ENCODE results near the gene CLEC5A. TPM values are rescaled to one million over a fixed set of nuclear protein-coding genes. Genes with fewer than 3 reads are reported as not detected.
"Not testable (repeated sequence)": the region's sequence is repeated elsewhere in the genome, so short reads cannot be mapped to it uniquely, and the experiment has no call there.

The CLEC5A gene
- total RNA-seq: 1.6 TPM
- long read RNA-seq: 0 reads

DNA sequence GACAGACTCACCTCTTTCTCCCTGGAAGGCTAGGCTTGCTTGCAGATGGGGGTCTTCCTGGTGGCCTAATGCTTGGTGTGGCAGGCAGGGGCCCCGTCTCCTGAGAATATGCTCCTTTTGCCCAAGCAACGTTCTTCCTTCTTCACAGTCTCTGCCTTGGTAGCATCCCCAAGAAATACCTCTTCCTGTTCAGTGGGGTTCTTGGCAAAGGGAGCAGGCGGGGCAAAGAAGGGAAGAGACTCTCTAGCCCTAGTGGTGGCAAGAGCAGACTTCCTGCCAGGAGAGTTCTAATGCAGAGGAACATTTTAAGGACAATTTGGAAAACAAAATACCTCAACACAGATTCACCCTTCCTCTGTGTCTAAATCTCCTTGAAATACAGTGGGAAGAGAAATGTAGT is at the start of gene CLEC5A:
Gene CLEC5A (minus strand): TSS at position 179 of the 400 bp plus-strand sequence. CDS start 682 bp downstream, outside the sequence.
- intact Hi-C loops (cut with DNase I): no loop called here

GRCh38 chr7:141993354-141993753 is 46.6 kb upstream of the CLEC5A start:
- DNase-seq (ENCODE audit: low spot score): no peak

More for the DNA sequence above, at the start of gene CLEC5A:
- no peak for DNase-seq (ENCODE audit: low spot score)

GRCh38 chr7:141992688-141993087 is 45.9 kb upstream of the CLEC5A start:
- no peak for DNase-seq (ENCODE audit: low spot score)
- intact Hi-C loops (cut with DNase I): no loop called here

More at GRCh38 chr7:141993354-141993753, 46.6 kb upstream of the CLEC5A start:
- intact Hi-C loops (cut with DNase I): no loop called here

GRCh38 chr7:141992156-141992555 is 45.4 kb upstream of the CLEC5A start:
- no peak for DNase-seq (ENCODE audit: low spot score)
- intact Hi-C loops (cut with DNase I): no loop called here

DNA sequence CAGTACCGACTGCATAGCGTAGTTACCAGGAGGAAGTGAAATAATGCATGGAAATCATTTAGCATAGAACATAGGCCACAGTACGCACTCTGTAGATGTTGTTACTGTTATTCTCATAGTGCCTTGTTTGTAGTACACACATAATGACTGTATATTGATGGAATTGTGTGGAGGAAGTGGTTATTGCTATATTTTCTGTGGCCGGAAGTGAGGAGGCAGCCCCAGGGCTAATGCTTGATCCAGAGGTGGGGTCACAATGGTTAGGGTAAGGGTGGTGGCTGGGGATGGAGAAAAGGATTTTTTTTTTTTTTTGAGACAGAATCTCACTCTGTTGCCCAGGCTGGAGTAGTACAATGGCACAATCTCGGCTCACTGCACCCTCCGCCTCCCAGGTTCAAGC is 44.4 kb upstream of the CLEC5A start:
- DNase-seq (ENCODE audit: low spot score): no peak
- intact Hi-C loops (cut with DNase I): no loop called here

DNA sequence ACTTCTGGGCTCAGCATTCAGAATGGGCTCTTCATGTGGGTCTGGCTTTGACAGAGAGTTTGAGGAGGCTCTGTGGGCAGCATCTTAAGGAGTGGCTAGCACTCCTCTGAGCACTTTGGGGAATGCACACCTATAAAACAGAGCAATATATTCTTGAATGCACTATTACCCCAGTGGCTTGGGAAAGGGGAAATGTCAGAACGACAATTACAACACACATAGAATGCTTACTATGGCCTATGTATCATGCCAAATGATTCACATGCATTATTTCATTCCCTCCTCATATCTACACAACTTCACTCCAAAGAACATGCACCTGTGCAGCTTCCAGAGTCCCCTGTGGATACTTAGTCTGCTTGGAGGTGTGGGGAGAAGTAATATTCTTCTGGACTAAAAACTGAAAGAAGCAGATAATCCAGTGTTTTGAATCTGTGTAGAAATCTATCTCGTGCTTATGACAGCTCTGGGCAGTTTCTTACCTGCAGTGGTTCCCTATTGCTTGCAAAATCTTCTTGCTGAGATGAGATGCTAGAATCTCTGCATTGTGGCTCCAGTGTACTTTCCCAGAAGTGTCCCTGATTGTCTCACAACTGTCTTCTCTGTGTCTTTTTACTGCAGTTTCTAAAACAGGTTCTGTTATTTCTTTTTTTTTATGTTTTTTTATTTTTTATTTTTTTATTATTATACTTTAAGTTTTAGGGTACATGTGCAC is 43.4 kb upstream of the CLEC5A start:
- DNase-seq (ENCODE audit: low spot score): no peak
- intact Hi-C loops (cut with DNase I): no loop called here

- intact Hi-C loops (cut with DNase I); DNase-seq (ENCODE audit: low spot score): not testable (repeated sequence)
Observed at GRCh38 chr7:141987803-141988202, 41.0 kb upstream of the CLEC5A start.

DNA sequence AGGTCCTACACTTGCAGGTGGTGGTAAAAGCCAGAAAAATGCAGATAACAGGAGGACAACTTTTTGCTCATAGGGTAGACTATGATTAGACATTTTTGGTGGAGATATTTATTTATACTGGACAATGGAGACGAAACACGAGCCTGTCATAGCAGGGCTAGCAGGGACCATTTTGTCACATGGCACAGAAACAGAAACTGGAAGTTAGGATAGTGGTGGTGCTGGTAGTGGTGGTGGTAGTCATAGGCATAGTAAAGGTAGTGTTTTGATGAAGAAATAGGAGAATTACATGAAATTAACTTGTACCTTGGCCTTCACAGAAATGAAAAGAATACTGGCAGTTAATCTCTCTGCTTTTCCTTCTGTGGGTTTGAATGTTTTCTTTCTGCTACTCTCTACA is 40.1 kb upstream of the CLEC5A start:
- intact Hi-C loops (cut with DNase I): no loop called here

GRCh38 chr7:141985926-141986325 is 39.2 kb upstream of the CLEC5A start:
- intact Hi-C loops (cut with DNase I); DNase-seq (ENCODE audit: low spot score): not testable (repeated sequence)

More for the DNA sequence above, 40.1 kb upstream of the CLEC5A start:
- no peak for DNase-seq (ENCODE audit: low spot score)

- intact Hi-C loops (cut with DNase I): no loop called here
- DNase-seq (ENCODE audit: low spot score): no peak
Observed at GRCh38 chr7:141979568-141979967, 32.8 kb upstream of the CLEC5A start.

DNA sequence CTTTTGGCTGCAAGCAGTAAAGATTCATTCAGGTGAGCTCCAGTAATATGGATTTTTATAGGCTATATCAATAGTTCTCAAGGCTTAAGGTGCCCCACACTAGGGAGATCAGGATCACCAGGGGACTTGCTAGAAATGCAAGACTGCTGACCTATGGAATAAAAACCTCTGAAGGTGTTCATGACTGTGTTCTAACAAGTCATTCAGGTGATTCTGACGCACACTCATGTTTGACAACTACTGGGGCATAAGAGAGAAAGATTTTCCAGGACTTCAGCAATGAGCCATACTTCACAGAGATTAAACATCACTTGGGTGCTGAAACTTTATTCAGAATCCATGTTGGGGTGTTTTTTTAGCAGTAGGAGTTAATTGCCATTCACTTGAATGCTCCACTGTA is 31.6 kb upstream of the CLEC5A start:
- no peak for DNase-seq (ENCODE audit: low spot score)
- intact Hi-C loops (cut with DNase I): no loop called here

- intact Hi-C loops (cut with DNase I): no loop called here
- no peak for DNase-seq (ENCODE audit: low spot score)
Observed at GRCh38 chr7:141976524-141977245, 29.9 kb upstream of the CLEC5A start.

- DNase-seq (ENCODE audit: low spot score): peak; percentile 87
- intact Hi-C loops (cut with DNase I): loop anchor here (2.0 kb wide), 1 partner anchor 213 kb away; no protein-coding TSS in a partner anchor
Observed at GRCh38 chr7:141975806-141976523, 29.2 kb upstream of the CLEC5A start.

DNA sequence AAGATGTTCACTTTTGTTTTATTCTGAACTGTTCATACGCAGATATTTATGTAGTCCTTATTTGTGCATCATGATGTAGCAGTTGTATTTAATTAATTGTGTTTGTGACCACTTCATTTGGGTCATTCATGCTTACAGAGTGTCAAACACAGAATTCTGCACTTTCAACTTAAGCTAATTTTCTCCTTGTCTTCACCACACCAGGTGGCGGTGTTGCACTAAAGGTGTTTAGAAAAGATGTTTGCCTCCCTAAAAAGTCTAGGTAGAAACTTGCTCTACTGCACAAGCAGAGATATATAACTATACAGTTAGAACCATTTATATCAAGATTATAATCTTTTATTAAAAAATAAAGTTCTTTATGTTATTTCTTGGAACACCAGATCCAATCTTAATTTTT is 28.1 kb upstream of the CLEC5A start:
- intact Hi-C loops (cut with DNase I): loop anchor here (2.0 kb wide), 1 partner anchor 214 kb away; no protein-coding TSS in a partner anchor
- no peak for DNase-seq (ENCODE audit: low spot score)

- intact Hi-C loops (cut with DNase I): loop anchor here (2.0 kb wide), 1 partner anchor 215 kb away; no protein-coding TSS in a partner anchor
Observed at GRCh38 chr7:141973673-141974072, 26.9 kb upstream of the CLEC5A start, which contains the start of gene TAS2R38. TAS2R38 (minus strand) TSS chr7:141973773; CDS start chr7:141973689, 84 bp downstream.

DNA sequence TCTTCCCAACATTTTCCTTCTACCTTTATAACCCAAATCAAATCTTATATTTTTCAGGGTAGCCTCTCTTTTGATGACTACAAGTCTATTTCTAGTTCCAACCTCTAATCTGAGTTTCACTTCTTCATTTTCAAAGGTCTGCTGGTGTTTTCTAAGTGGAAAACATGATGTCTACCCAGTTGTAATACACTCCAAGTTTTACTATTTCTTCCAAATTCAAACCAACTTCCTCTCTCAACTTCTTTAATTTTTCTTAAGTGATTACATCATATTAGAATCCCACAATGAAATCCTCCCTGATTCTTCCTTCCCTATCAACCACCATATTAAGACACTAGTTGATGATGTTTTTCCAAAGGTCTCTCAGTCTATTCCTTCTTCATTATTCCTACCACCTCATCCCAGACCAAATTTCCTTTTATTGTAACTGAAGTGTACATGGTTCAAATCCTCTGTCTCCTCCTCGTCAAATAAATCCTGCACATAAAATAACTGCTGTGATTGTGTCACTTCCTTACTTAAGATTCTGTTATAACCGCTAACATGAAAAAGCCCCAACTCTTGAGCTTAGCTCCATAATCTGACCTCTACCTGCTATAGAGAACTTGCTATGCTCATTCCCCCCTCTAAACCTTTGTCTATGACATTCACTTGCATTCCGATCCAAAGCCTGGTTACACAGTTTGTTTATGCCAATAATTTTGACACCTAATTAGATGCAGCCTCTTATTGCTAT is 14.1 kb upstream of the CLEC5A start:
- intact Hi-C loops (cut with DNase I): no loop called here

More at GRCh38 chr7:141973673-141974072, 26.9 kb upstream of the CLEC5A start, which contains the start of gene TAS2R38:
- DNase-seq (ENCODE audit: low spot score): no peak

DNA sequence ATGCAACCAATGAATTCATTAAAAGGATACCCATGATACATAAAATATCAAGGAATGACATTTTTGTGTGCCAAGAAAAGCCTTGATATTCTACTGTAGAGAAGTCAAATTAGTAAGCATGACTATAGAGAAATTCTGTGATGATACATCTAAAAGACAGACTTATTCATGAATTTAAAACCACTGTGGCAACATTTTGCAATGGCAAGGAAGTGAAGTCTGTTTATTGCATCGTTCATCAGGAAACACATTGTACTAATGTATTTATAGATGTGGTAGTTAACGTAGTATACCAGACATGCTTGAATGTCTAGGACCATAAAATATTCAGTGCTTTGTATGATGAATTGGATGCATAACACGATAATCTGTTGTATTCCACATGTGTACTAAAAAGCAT is 9.3 kb upstream of the CLEC5A start:
- no peak for DNase-seq (ENCODE audit: low spot score)
- intact Hi-C loops (cut with DNase I): no loop called here

More for the DNA sequence above, 14.1 kb upstream of the CLEC5A start:
- DNase-seq (ENCODE audit: low spot score): no peak

DNA sequence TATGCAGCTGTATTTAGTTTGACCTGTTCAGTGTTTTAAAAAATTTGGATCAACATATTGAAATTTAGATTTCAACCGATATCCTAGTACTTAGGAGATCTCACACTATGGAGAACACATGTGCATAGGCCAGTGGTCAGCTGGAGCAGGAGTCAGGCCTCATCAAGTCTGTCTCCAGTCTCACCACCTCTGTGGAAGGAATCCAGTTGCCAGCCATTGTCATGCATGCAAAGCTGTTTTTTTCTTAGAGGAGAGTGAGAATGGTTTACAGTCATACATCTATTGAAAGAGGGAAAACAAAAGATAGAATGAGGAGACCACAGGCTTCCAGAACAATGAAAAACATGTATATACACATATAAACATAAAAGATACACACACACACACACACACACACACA is 7.6 kb upstream of the CLEC5A start:
- intact Hi-C loops (cut with DNase I): no loop called here
- DNase-seq (ENCODE audit: low spot score): no peak

GRCh38 chr7:141952461-141952860 is 5.7 kb upstream of the CLEC5A start:
- intact Hi-C loops (cut with DNase I): no loop called here
- DNase-seq (ENCODE audit: low spot score): no peak

Data from cardiac septum (tissue), 1 donor.